Stimulated activated naive CD8-positive, alpha-beta T cell treated with anti-CD3 and anti-CD28 coated beads, Interleukin-15, Interleukin-2, amounts not matched to agents 100 U/mL and 50 U/mL, for 24 hours (primary cell): ENCODE results near the gene CHAD.
"Not testable (repeated sequence)": the region's sequence is repeated elsewhere in the genome, so short reads cannot be mapped to it uniquely, and the experiment has no call there.

Experiments
- ATAC-seq: fragments of 150-1000 bp; cut with Tn5 transposase; one replicate; pipeline ENCODE4 v1.10.0; 2021
- DNase-seq: peaks from one replicate; pipeline ENCODE4 v3.0.0; 2021

CHAD gene

GRCh38 chr17:50473901-50474300, 5.2 kb upstream of the CHAD start:
- DNase-seq: no peak
- no peak for ATAC-seq

GRCh38 chr17:50472761-50473161, 4.1 kb upstream of the CHAD start:
- DNase-seq, ATAC-seq: not testable (repeated sequence)

GRCh38 chr17:50472286-50472685, 3.6 kb upstream of the CHAD start:
- no peak for DNase-seq
- no peak for ATAC-seq

GRCh38 chr17:50471009-50471905, 2.6 kb upstream of the CHAD start:
- ATAC-seq: no peak
- DNase-seq: no peak

GRCh38 chr17:50470426-50470825, 1.7 kb upstream of the CHAD start:
- no peak for DNase-seq
- no peak for ATAC-seq

DNA sequence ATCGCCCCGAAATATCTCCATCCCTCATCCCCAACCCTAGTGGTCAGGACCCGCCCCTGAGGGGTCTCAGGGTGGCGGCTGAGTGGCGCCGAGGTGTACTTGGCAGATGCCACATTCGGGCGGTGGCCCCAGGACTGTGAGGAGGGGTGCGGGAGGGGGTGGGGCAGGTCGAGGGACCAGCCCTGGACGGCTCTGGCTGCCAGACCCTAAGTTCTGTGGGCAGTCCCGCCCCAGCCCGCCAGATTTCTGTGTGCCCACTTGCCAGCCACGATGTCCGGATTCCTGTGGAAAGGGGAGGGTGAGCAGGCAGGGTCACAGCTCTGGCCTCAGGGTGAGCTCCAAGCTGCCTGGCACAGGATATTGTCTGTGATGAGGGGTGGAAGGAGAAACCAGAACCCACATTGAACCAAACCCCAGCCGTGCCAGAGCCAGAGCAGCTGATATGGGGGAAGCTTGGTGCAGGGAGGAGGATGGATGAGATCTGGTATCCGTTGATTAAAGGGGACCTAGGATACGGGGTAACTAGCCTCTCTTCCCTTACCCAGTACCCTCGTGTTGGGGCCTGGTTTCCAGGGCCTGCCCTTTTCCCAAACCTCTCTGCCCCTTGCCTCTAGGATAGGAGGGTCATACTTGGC, 1.1 kb upstream of the CHAD start:
- ATAC-seq (no peak), DNase-seq (no peak)

DNA sequence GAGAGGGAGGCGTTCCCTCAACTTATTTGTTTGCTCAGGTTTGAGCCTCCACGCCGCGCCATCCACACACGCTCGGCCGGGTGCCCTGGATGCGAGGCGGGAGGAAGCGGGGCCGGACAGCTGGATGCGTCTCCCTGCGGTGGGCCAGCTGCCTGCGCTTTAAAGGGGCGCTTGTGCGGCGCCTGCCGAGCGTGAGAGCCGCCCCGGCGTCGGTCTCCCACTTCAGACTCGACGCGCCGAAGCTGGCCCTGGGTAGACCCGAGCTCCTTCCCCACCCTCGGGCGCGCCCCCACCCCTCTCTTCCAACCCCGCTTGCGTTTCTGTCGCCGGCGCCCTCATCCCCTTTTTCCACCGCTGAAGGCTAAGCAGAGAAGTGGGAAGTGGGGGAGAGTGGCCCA, 527 bp upstream of the CHAD start:
- DNase-seq (no peak), ATAC-seq (no peak)

- ATAC-seq (no peak), DNase-seq (no peak)
Observed at GRCh38 chr17:50467855-50468303, 801 bp downstream of the CHAD start.

- DNase-seq (no peak), ATAC-seq (no peak)
Observed at GRCh38 chr17:50467114-50467854, 1.4 kb downstream of the CHAD start.

DNA sequence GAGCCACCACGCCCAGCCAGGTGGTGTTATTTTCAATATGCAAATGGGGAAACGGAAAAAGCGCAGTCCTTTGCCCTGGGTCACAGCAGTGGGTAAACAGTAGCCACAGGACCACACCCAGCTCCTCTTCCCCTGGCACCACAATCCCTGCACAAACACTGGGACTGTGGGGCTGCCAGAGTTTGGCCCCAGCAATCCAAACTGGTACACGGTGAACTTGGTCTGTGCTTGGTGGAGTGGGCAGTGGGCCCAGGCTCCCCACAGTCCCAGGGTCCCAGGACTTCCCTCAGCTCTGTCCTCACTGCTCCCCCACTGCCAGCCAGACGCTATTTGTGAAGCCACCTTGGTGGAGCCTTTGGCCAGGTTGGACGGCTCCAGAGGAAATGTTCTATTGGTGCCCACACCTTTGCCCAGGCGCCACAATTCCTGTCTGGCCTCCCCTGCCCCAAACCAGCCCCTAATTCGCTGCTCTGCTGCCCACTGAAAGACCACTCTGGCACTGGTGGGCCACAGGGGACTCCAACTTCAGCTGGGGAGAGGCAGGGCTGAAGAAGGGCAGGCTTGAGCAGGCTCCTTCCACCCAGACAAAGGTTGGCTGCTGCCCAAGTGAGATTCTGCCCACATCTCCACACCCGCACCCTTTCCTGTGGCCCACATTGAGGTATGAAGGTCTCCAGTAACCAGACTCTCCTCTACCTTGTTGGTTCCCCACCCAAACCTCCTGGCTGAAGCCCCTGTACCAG, 2.1 kb downstream of the CHAD start:
- ATAC-seq (no peak), DNase-seq (no peak)

- ATAC-seq (no peak), DNase-seq (no peak)
Observed at GRCh38 chr17:50465635-50466034, 3.0 kb downstream of the CHAD start.

DNA sequence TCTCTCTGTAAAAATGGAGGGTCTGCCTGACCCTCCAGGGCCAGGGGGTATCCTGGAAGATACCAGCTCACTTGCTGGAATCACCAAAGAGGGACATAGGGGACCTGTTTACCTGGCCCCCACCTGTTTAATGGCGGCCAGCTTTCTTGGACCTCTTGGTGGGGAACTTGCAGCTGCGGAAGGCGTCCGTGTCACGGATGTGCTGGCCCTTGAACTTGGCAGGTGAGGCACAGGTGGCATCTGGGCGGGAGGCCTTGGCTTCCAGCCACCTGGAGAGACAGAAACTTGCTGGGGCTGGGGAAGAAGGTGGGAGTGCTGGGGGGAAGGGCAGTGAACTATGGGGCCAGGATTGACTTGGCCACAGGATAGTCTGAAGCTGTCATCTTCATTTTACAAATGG, 3.5 kb downstream of the CHAD start:
- ATAC-seq (no peak), DNase-seq (no peak)

- DNase-seq: no peak
- ATAC-seq: no peak
Observed at GRCh38 chr17:50464736-50465135, 3.9 kb downstream of the CHAD start.

DNA sequence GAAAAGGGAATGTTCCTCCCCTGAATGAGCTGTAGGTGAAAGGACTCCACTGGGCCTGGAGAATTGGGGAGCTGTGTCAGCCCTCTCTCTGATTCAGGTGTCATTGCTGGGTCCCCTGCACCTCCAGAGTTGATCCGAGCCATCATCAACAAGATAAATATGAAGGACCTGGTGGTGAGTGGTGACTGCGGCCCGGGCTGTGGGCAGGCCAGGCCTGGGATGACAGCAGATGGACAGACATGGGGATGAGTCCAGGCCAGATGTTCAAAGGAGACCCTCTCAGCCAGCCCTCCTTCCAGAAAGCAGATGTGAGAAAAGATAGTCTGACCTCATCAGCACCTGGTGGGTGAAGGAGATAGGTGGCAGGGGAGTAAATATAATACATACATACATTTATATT, 4.6 kb downstream of the CHAD start:
- ATAC-seq (no peak), DNase-seq (no peak)

- ATAC-seq: no peak
Observed at GRCh38 chr17:50462446-50462845, 6.2 kb downstream of the CHAD start.

DNA sequence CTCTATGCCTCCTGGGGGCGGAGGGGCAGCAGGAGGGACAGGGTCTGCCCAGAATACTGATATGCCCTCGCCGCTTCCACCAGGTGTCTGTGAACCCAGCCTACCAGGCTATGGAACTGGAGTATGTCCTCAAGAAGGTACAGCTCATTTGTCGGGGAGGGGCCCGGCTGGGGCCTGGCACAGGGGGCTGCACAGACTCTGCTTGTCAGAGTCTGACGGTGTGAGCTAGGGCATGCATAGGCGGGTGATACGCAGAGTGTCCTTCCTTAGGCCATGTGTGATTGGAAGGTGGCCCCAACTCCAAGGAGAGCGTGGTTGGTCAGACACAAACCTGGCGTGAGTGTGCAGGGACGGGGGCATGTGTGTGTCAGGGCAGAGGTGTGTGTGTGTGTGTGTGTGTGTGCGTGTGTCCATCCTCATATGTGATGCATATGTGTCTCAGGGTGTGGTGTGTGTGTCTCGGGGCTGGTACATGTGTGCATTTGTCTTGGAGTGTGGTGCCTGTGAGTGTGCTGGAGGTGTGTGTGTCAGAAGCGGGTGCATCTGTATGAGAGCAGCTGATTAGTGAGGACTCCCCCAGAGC, 7.0 kb downstream of the CHAD start:
- ATAC-seq (no peak), DNase-seq (no peak)

More at GRCh38 chr17:50462446-50462845, 6.2 kb downstream of the CHAD start:
- DNase-seq: no peak

GRCh38 chr17:50460831-50461526, 7.7 kb downstream of the CHAD start:
- ATAC-seq (no peak), DNase-seq (no peak)

DNA sequence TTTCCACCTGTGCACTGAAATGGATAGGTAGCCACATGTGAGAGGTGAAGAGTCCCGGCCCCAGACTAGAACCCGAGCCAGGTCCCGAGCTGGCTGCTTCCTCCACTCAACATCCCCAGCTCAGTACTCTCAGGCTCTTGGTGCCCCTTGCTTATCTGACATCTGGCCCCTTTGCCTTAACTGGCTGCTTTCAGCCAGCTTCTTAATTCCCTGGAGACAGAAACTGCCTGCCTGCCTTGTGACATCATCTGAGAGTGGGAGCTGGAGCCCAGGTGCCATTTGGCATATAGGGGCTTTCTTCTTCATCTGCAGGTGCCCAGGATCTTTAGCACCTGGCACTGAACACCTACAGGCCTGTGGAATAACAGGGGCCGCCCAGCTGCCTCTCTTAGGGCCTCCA, 8.9 kb downstream of the CHAD start:
- ATAC-seq (no peak), DNase-seq (no peak)

GRCh38 chr17:50458701-50459676, 9.7 kb downstream of the CHAD start:
- ATAC-seq: no peak
- no peak for DNase-seq

GRCh38 chr17:50458270-50458669, 10.4 kb downstream of the CHAD start:
- no peak for ATAC-seq

More at GRCh38 chr17:50458270-50458669, 10.4 kb downstream of the CHAD start:
- DNase-seq: no peak
